IMR-90 (cell line): ENCODE results near the gene TNRC18. TPM values are rescaled to one million over a fixed set of nuclear protein-coding genes. Genes with fewer than 3 reads are reported as not detected.

Source experiments
- ATAC-seq: fragments of 200-7000 bp; cut with Tn5 transposase; 2 replicates; pipeline ENCODE4 v1.9.1; 2020; ENCODE audit warnings: low read depth, mild to moderate bottlenecking, moderate library complexity
- BruUV-seq: library from RNA; stranded (reverse); fragments of 400-500 nt; replicated peaks from 2 replicates; lab custom pipeline; 2021; lab: Mats Ljungman, UMichigan
- CTCF ChIA-PET: fragments of 300-600 bp; formaldehyde crosslinking; extraction: SDS; loops from one replicate; lab custom pipeline; 2021; ENCODE audit warnings: antibody characterized with exemption; lab: Yijun Ruan, JAX
- POLR2A ChIA-PET: fragments of 300-600 bp; sonication (Branson Sonifier 250); formaldehyde crosslinking; loops from one replicate; lab custom pipeline; 2022; ENCODE audit warnings: antibody characterized with exemption; ENCODE audit not compliant: unreplicated experiment; lab: Charles Lee
- DNase-seq: peaks from one replicate; pipeline ENCODE4 v3.0.0; 2013
- H2AFZ ChIP-seq: replicated peaks from 2 replicates; pipeline ENCODE3; 2013; ENCODE audit warnings: low read length, mild to moderate bottlenecking; ENCODE audit not compliant: poor library complexity
- H2AK5ac ChIP-seq: 2 replicates; pipeline ENCODE4 v1.6.1; 2013; ENCODE audit warnings: low read depth, low read length, inconsistent platforms
- H2AK9ac ChIP-seq: replicated peaks from 2 replicates; pipeline ENCODE3; 2013; ENCODE audit warnings: mild to moderate bottlenecking, low read depth, low read length, moderate library complexity; ENCODE audit not compliant: poor library complexity
- H2BK120ac ChIP-seq: 2 replicates; pipeline ENCODE4 v1.6.1; 2013; ENCODE audit warnings: low read depth, low read length, inconsistent platforms
- H2BK15ac ChIP-seq: 3 replicates; pipeline ENCODE4 v1.6.1; 2013; ENCODE audit warnings: low read depth, low read length, inconsistent platforms
- H2BK20ac ChIP-seq: 2 replicates; pipeline ENCODE4 v1.6.1; 2013; ENCODE audit warnings: low read depth, mild to moderate bottlenecking, inconsistent platforms, low read length, moderate library complexity
- H2BK5ac ChIP-seq: 2 replicates; pipeline ENCODE4 v1.6.1; 2013; ENCODE audit warnings: mild to moderate bottlenecking, low read depth, low read length, inconsistent platforms; ENCODE audit not compliant: poor library complexity, severe bottlenecking
- H3K14ac ChIP-seq: replicated peaks from 2 replicates; pipeline ENCODE4 v1.6.1; 2013; ENCODE audit warnings: low read depth, low read length, inconsistent platforms
- H3K18ac ChIP-seq: 2 replicates; pipeline ENCODE4 v1.6.1; 2013; ENCODE audit warnings: low read depth, low read length, control low read depth
- H3K23ac ChIP-seq: 2 replicates; pipeline ENCODE4 v1.6.1; 2013; ENCODE audit warnings: low read depth, low read length, inconsistent platforms
- H3K27ac ChIP-seq: 2 replicates; pipeline ENCODE4 v1.5.1; 2013; ENCODE audit warnings: mild to moderate bottlenecking, control low read depth, low read length; ENCODE audit not compliant: insufficient read depth
- H3K27me3 ChIP-seq: 2 replicates; pipeline ENCODE4 v1.6.1; 2013; ENCODE audit warnings: low read length; ENCODE audit not compliant: control insufficient read depth, insufficient read depth
- H3K36me3 ChIP-seq: 2 replicates; pipeline ENCODE4 v1.6.1; 2013; ENCODE audit warnings: low read length, mixed read lengths; ENCODE audit not compliant: control insufficient read depth, insufficient read depth
- H3K4ac ChIP-seq: 2 replicates; pipeline ENCODE4 v1.6.1; 2013; ENCODE audit warnings: low read depth, low read length, inconsistent platforms
- H3K4me1 ChIP-seq: 2 replicates; pipeline ENCODE4 v1.6.1; 2013; ENCODE audit warnings: low read length, mixed read lengths; ENCODE audit not compliant: control insufficient read depth, insufficient read depth
- H3K4me2 ChIP-seq: 2 replicates; pipeline ENCODE4 v1.6.1; 2013; ENCODE audit warnings: low read depth, mild to moderate bottlenecking, control low read depth, low read length, moderate library complexity
- H3K4me3 ChIP-seq: 2 replicates; pipeline ENCODE4 v1.5.1; 2013; ENCODE audit warnings: low read depth, mild to moderate bottlenecking, control low read depth, low read length, moderate library complexity; ENCODE audit not compliant: insufficient read depth
- H3K56ac ChIP-seq: 2 replicates; pipeline ENCODE4 v1.6.1; 2013; ENCODE audit warnings: low read length, inconsistent platforms; ENCODE audit not compliant: insufficient read depth; ENCODE audit errors: extremely low read depth
- H3K79me1 ChIP-seq, 2 experiments: 2 replicates each; pipeline ENCODE4 v1.6.1; 2013; ENCODE audit warnings: low read length in 2 of 2, inconsistent platforms in 1 of 2, low read depth in 1 of 2
- H3K9ac ChIP-seq: 2 replicates; pipeline ENCODE4 v1.6.1; 2013; ENCODE audit warnings: low read depth, low read length, control low read depth
- H3K9me1 ChIP-seq: 2 replicates; pipeline ENCODE4 v1.6.1; 2013; ENCODE audit warnings: low read length, inconsistent platforms; ENCODE audit not compliant: insufficient read depth
- H3K9me3 ChIP-seq: 2 replicates; pipeline ENCODE4 v1.6.1; 2013; ENCODE audit warnings: low read length; ENCODE audit not compliant: control insufficient read depth, insufficient read depth
- H4K20me1 ChIP-seq: 2 replicates; pipeline ENCODE4 v1.6.1; 2013; ENCODE audit warnings: low read length, inconsistent platforms; ENCODE audit not compliant: insufficient read depth
- H4K5ac ChIP-seq: 2 replicates; pipeline ENCODE4 v1.6.1; 2013; ENCODE audit warnings: mild to moderate bottlenecking, low read depth, low read length, control low read depth
- H4K8ac ChIP-seq, 2 experiments: 2 replicates each; pipeline ENCODE4 v1.6.1; 2013; ENCODE audit warnings: low read depth in 2 of 2, low read length in 2 of 2, control low read depth in 1 of 2, inconsistent platforms in 1 of 2
- H4K91ac ChIP-seq: 2 replicates; pipeline ENCODE4 v1.6.1; 2013; ENCODE audit warnings: low read depth, low read length, inconsistent platforms; ENCODE audit not compliant: insufficient read depth
- BHLHE40 ChIP-seq: fragments of 150-350 bp; IDR thresholded peaks from 2 replicates; pipeline ENCODE4 v1.6.1; 2016; ENCODE audit warnings: mild to moderate bottlenecking, low read depth, low read length
- CEBPB ChIP-seq: IDR thresholded peaks from 2 replicates; pipeline ENCODE4 v1.6.1; 2012; ENCODE audit warnings: low read depth, low read length, improper control_type of control experiment
- CHD1 ChIP-seq: IDR thresholded peaks from 2 replicates; pipeline ENCODE4 v1.6.1; 2012; ENCODE audit warnings: low read depth, low read length, improper control_type of control experiment
- FOS ChIP-seq: fragments of 150-350 bp; IDR thresholded peaks from 2 replicates; pipeline ENCODE4 v1.6.1; 2016; ENCODE audit warnings: low read depth, low read length
- MAFK ChIP-seq: IDR thresholded peaks from 2 replicates; pipeline ENCODE4 v1.6.1; 2012; ENCODE audit warnings: low read depth, low read length, improper control_type of control experiment
- MXI1 ChIP-seq: IDR thresholded peaks from 2 replicates; pipeline ENCODE4 v1.6.1; 2012; ENCODE audit warnings: low read depth, mild to moderate bottlenecking, low read length, moderate library complexity, borderline replicate concordance
- POLR2A ChIP-seq: IDR thresholded peaks from 2 replicates; pipeline ENCODE4 v1.6.1; 2012; ENCODE audit warnings: mild to moderate bottlenecking, low read depth, low read length
- RAD21 ChIP-seq: IDR thresholded peaks from 2 replicates; pipeline ENCODE4 v1.6.1; 2012; ENCODE audit warnings: low read length, improper control_type of control experiment
- RFX5 ChIP-seq: IDR thresholded peaks from 2 replicates; pipeline ENCODE4 v1.8.0; 2012; ENCODE audit warnings: low read depth, mild to moderate bottlenecking, low read length, moderate library complexity
- SMC3 ChIP-seq: fragments of 150-350 bp; IDR thresholded peaks from 2 replicates; pipeline ENCODE4 v1.6.1; 2016; ENCODE audit warnings: low read depth, mild to moderate bottlenecking, antibody characterized with exemption, low read length, moderate library complexity
- WGBS, 2 experiments: methylation state at CpG; one replicate each; pipeline versions ENCODE4 v1.1.5 to v1.1.7; 2013; ENCODE audit warnings: missing lambda C conversion rate in 2 of 2; ENCODE audit not compliant: insufficient read length in 1 of 2; ENCODE audit errors: extremely low coverage in 2 of 2; 5-methylcytosine and 5-hydroxymethylcytosine counted together
- dilution Hi-C: fragments of 300-500 bp; cut with HindIII; formaldehyde crosslinking; loops from one replicate; pipeline ENCODE4 v1.14.3; 2018; ENCODE audit warnings: low sequenced_read_pairs; ENCODE audit not compliant: unreplicated experiment
- in situ Hi-C: fragments of 300-500 bp; cut with MboI; formaldehyde crosslinking; loops from 3 replicates; pipeline ENCODE4 v1.14.3; 2019; ENCODE audit warnings: low sequenced_read_pairs, inconsistent platforms, mixed read lengths
- intact Hi-C: fragments of 100-400 bp; cut with micrococcal nuclease; formaldehyde crosslinking; loops from 2 replicates; pipeline ENCODE4 v1.10.0; 2022
- polyA plus RNA-seq, 3 experiments: library from polyadenylated mRNA; depleted of rRNA; stranded (reverse); fragments of >200 nt; gene quantifications; 2 replicates each; pipeline ENCODE4 v1.2.3, GENCODE V29; 2012; ENCODE audit warnings: low replicate concordance in 1 of 3
- total RNA-seq: library from RNA; depleted of rRNA; stranded (reverse); fragments of >200 nt; gene quantifications from 2 replicates; pipeline ENCODE4 v1.2.3, GENCODE V29; 2012
- TF ChIP-seq, protein P1 (sequence below): fragments of 150-350 bp; IDR thresholded peaks from 2 replicates; pipeline ENCODE4 v1.6.1; 2016; ENCODE audit warnings: low read depth, mild to moderate bottlenecking, low read length, moderate library complexity, borderline replicate concordance
- TF ChIP-seq, protein P2 (sequence below): conservative IDR thresholded peaks from 2 replicates; pipeline ENCODE4 v1.5.1; 2012; ENCODE audit warnings: mild to moderate bottlenecking, low read depth, low read length, improper control_type of control experiment
- TF ChIP-seq, protein P3 (sequence below): fragments of 150-350 bp; IDR thresholded peaks from 2 replicates; pipeline ENCODE4 v1.6.1; 2017; ENCODE audit warnings: mild to moderate bottlenecking, antibody characterized with exemption, low read length, low read depth

The TNRC18 gene
- total and polyA plus RNA-seq, 2 of the 4 experiments (the other 2 are of a cell fraction) = 4.7 to 29.6 TPM

DNA sequence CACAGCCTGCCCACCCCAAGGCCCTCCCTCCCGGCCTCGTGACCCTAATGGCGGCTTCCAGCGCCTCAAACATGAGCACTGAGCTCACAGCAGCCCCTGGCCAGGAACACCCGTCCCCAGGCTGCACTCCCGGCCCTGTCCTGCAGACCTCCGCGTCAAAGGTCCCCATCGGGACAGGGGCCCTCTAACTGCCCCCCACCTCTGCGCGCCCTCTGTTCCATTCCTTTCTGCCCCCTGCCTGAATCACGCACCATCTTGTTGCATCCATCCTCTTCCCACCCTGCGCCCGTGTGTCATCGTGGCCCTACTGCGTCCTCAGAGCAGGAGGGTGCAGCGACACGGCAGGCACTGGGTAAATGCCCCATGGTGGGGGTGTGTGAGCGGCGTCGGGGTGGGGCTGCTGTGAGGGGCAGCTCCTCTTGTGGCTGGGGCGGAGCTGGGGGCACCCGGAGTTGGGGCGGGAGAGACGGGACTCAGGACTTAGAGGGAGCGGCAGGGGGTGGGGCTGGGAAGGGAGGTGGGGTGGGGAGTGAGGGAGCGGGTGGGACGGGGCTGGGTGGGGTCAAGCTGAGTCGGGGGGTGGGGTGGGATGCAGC is 127.5 kb downstream of the TNRC18 start:
- H2AFZ ChIP-seq = no peak overlapping the region
- ChIA-PET CTCF (no interaction called here), POLR2A (no interaction called here)
- WGBS, 2 experiments = 72% methylated on average over 3 of the region's 29 CpGs; no CpG with 5 or more reads in 1 of the 2 experiments
- no peak overlapping the region for H3K9ac ChIP-seq
- no peak overlapping the region for H3K56ac ChIP-seq
- no peak overlapping the region for H3K14ac ChIP-seq
- no peak overlapping the region for H3K4me2 ChIP-seq
- H3K36me3 ChIP-seq = peaks cover 22% of the 10 kb centered on the region
- no peaks in the 10 kb centered on the region for H3K79me1 ChIP-seq
- no peak overlapping the region for H3K18ac ChIP-seq
- dilution Hi-C loops (no loop called here), intact Hi-C loops (no loop called here), in situ Hi-C loops (no loop called here)
- H4K5ac ChIP-seq = no peak overlapping the region
- ATAC-seq (no peak), DNase-seq (no peak)
- no peak overlapping the region for H2BK15ac ChIP-seq
- H3K4me3 ChIP-seq = no peak overlapping the region
- H3K4me1 ChIP-seq = no peaks in the 10 kb centered on the region
- no peak overlapping the region for H4K91ac ChIP-seq
- H3K4ac ChIP-seq = no peak overlapping the region
- TF ChIP-seq RFX5 (no peak), MAFK (no peak), CHD1 (no peak), SMC3 (no peak), MXI1 (no peak), FOS (no peak), BHLHE40 (no peak), CEBPB (no peak), POLR2A (no peak), RAD21 (no peak)
- TF ChIP-seq, protein P1, sequence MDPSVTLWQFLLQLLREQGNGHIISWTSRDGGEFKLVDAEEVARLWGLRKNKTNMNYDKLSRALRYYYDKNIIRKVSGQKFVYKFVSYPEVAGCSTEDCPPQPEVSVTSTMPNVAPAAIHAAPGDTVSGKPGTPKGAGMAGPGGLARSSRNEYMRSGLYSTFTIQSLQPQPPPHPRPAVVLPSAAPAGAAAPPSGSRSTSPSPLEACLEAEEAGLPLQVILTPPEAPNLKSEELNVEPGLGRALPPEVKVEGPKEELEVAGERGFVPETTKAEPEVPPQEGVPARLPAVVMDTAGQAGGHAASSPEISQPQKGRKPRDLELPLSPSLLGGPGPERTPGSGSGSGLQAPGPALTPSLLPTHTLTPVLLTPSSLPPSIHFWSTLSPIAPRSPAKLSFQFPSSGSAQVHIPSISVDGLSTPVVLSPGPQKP = no peak
- TF ChIP-seq, protein P2, sequence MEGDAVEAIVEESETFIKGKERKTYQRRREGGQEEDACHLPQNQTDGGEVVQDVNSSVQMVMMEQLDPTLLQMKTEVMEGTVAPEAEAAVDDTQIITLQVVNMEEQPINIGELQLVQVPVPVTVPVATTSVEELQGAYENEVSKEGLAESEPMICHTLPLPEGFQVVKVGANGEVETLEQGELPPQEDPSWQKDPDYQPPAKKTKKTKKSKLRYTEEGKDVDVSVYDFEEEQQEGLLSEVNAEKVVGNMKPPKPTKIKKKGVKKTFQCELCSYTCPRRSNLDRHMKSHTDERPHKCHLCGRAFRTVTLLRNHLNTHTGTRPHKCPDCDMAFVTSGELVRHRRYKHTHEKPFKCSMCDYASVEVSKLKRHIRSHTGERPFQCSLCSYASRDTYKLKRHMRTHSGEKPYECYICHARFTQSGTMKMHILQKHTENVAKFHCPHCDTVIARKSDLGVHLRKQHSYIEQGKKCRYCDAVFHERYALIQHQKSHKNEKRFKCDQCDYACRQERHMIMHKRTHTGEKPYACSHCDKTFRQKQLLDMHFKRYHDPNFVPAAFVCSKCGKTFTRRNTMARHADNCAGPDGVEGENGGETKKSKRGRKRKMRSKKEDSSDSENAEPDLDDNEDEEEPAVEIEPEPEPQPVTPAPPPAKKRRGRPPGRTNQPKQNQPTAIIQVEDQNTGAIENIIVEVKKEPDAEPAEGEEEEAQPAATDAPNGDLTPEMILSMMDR = no peak
- TF ChIP-seq, protein P3, sequence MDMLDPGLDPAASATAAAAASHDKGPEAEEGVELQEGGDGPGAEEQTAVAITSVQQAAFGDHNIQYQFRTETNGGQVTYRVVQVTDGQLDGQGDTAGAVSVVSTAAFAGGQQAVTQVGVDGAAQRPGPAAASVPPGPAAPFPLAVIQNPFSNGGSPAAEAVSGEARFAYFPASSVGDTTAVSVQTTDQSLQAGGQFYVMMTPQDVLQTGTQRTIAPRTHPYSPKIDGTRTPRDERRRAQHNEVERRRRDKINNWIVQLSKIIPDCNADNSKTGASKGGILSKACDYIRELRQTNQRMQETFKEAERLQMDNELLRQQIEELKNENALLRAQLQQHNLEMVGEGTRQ = no peak
- H2BK20ac ChIP-seq = no peak overlapping the region
- no peak overlapping the region for H3K27ac ChIP-seq
- no peaks in the 10 kb centered on the region for H3K27me3 ChIP-seq
- no peak overlapping the region for H2BK120ac ChIP-seq
- BruUV-seq = no TSS peak
- no peak overlapping the region for H2AK5ac ChIP-seq
- H3K9me3 ChIP-seq = no peaks in the 10 kb centered on the region; the same call in 1 of the 2 replicates
- H3K23ac ChIP-seq = no peak overlapping the region
- H2AK9ac ChIP-seq = no peak overlapping the region
- H2BK5ac ChIP-seq = no peak overlapping the region
- H4K8ac ChIP-seq = no peak overlapping the region
- no peaks in the 10 kb centered on the region for H3K9me1 ChIP-seq
- H4K20me1 ChIP-seq = no peaks in the 10 kb centered on the region
